A172 (cell line): ENCODE measurements around the gene ANLN. TPM values are rescaled to one million over a fixed set of nuclear protein-coding genes. Genes with fewer than 3 reads are reported as not detected.
"Not testable (repeated sequence)": the region's sequence is repeated elsewhere in the genome, so short reads cannot be mapped to it uniquely, and the experiment has no call there.

Source experiments
- DNase-seq: peaks from one replicate; pipeline ENCODE4 v3.0.0-alpha.2; 2015; ENCODE audit warnings: low spot score
- total RNA-seq: library from RNA; depleted of rRNA; stranded (reverse); fragments of >200 nt; shearing (Covaris generic); gene quantifications from 2 replicates; pipeline ENCODE4 v1.2.3, GENCODE V29; 2014; rRNA removed

ANLN gene
- total RNA-seq, result 250 and 259 TPM in 2 replicates

GRCh38 chr7:36389371-36390198 is at the start of gene ANLN:
TSS of gene ANLN (plus strand) at chr7:36389862. CDS start at chr7:36390027, 165 bp downstream.
- DNase-seq, result peak; percentile 98

- DNase-seq, result no peak
Observed at GRCh38 chr7:36343548-36343947, 46.1 kb upstream of the ANLN start.

- no peak for DNase-seq
Observed at GRCh38 chr7:36344622-36345021, 45.0 kb upstream of the ANLN start.

GRCh38 chr7:36346260-36346831 is 43.3 kb upstream of the ANLN start:
- no peak for DNase-seq

GRCh38 chr7:36348256-36348655 is 41.4 kb upstream of the ANLN start:
- no peak for DNase-seq

GRCh38 chr7:36348771-36349170 is 40.9 kb upstream of the ANLN start:
- no peak for DNase-seq

GRCh38 chr7:36349626-36350025 is 40.0 kb upstream of the ANLN start:
- no peak for DNase-seq

GRCh38 chr7:36355490-36355889 is 34.2 kb upstream of the ANLN start:
- DNase-seq, result no peak

- no peak for DNase-seq
Observed at GRCh38 chr7:36357054-36357453, 32.6 kb upstream of the ANLN start.

GRCh38 chr7:36358589-36358988 is 31.1 kb upstream of the ANLN start:
- no peak for DNase-seq

GRCh38 chr7:36360244-36360643 is 29.4 kb upstream of the ANLN start:
- no peak for DNase-seq

- no peak for DNase-seq
Observed at GRCh38 chr7:36361227-36361626, 28.4 kb upstream of the ANLN start.

- DNase-seq, result no peak
Observed at GRCh38 chr7:36363515-36363914, 26.1 kb upstream of the ANLN start.

- DNase-seq, result no peak
Observed at GRCh38 chr7:36366005-36366717, 23.5 kb upstream of the ANLN start.

GRCh38 chr7:36366718-36367560 is 22.7 kb upstream of the ANLN start:
- DNase-seq, result peak; percentile 82

GRCh38 chr7:36367561-36368077 is 22.0 kb upstream of the ANLN start:
- DNase-seq, result no peak

GRCh38 chr7:36368496-36368895 is 21.2 kb upstream of the ANLN start:
- DNase-seq, result no peak

GRCh38 chr7:36369171-36369570 is 20.5 kb upstream of the ANLN start:
- DNase-seq, result no peak

GRCh38 chr7:36370046-36370445 is 19.6 kb upstream of the ANLN start:
- no peak for DNase-seq

GRCh38 chr7:36372156-36372555 is 17.5 kb upstream of the ANLN start:
- DNase-seq, result no peak

GRCh38 chr7:36378555-36378954 is 11.1 kb upstream of the ANLN start:
- DNase-seq, result not testable (repeated sequence)
